Sciatic nerve (tissue), 2 donors: ENCODE data around the gene BTBD10. TPM values are rescaled to one million over a fixed set of nuclear protein-coding genes. Genes with fewer than 3 reads are reported as not detected.
A peak's percentile ranks its signal among the peaks of the same experiment; 100 is the strongest.
"Not testable (repeated sequence)": the region's sequence is repeated elsewhere in the genome, so short reads cannot be mapped to it uniquely, and the experiment has no call there.

Experiments
- ATAC-seq: fragments of 200-7000 bp; cut with Tn5 transposase; one replicate; pipeline ENCODE4 v1.9.1; 2020; ENCODE audit warnings: mild to moderate bottlenecking, moderate library complexity
- DNase-seq: peaks from one replicate; pipeline ENCODE4 v3.0.0-alpha.2; 2020; ENCODE audit warnings: low spot score
- intact Hi-C: fragments of 100-400 bp; cut with DNase I; formaldehyde crosslinking; loops from one replicate; pipeline ENCODE4 v1.14.2; 2022
- total RNA-seq: library from RNA; stranded (reverse); fragmentation: NEBNext Ultra II Directional; extraction: Animal tissue kit (Norgen Biotek cat#: 25700); gene quantifications from one replicate; pipeline ENCODE4 v1.2.1, GENCODE V29; 2021
- donor health status: DM: no; HTN: no; CAD: no.
- donor health status: DM: no; HTN: no; CAD: no.

The BTBD10 gene
- total RNA-seq, 1 donor from 2014 or later, result 34.9 TPM

DNA sequence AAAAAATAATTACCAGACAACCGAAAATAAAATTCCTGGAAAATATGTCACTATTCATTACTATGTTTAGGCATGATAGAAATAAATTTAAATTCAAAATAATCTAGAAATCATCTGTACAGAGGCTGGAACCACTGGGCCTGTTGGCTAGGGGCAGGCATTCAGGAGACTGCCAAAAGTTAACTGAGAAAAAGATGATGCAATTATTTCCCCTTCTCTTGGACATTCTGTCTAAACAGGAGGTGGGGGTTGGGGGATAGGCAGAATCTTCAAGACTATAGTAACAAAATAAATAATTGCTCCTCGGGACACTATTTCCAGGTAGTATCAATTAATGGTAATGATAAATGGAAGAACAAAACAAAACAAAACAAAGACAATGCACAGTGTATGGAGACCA lies 14.1 kb downstream of the BTBD10 start:
- ATAC-seq, result peak; percentile 87
- DNase-seq, result no peak
- intact Hi-C loops, result no loop called here

DNA sequence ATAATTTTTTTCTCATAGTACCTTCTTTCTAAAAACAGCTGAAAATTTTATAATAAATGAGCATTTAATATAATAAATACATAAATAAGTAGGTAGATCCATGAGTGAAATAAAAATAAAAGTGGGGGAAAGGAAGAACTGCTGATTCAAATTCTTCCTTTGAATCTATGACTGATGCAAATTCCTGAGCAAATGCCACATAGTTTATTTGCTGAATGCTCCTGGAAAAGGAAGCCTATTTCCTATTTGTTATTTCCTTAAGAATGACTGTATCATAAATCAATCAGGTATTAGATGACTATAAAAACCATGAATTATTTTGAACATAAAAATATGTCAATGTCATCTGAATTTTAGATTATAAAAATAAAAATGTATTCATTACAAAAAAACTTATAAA lies 16.6 kb downstream of the BTBD10 start:
- intact Hi-C loops, result no loop called here
- no peak for DNase-seq
- no peak for ATAC-seq

DNA sequence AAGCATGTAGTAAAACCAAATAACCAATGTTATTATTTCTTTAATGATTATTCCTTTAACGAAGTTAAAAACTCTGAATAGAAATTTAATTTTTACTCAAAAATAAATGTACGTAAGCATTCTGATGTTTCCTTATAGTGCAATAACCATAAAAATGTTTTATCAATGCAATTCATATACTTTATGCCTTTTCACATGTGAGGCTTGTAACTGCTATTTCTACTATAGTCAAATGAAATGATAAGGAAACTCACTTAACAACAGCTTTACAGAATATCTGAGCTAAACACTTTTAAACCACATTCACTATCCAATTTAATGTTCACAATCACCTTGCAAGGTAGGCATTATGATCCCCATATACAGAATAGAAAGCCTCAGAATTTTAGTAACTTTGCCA lies 17.4 kb downstream of the BTBD10 start:
- ATAC-seq (no peak), DNase-seq (no peak)
- intact Hi-C loops, result no loop called here

DNA sequence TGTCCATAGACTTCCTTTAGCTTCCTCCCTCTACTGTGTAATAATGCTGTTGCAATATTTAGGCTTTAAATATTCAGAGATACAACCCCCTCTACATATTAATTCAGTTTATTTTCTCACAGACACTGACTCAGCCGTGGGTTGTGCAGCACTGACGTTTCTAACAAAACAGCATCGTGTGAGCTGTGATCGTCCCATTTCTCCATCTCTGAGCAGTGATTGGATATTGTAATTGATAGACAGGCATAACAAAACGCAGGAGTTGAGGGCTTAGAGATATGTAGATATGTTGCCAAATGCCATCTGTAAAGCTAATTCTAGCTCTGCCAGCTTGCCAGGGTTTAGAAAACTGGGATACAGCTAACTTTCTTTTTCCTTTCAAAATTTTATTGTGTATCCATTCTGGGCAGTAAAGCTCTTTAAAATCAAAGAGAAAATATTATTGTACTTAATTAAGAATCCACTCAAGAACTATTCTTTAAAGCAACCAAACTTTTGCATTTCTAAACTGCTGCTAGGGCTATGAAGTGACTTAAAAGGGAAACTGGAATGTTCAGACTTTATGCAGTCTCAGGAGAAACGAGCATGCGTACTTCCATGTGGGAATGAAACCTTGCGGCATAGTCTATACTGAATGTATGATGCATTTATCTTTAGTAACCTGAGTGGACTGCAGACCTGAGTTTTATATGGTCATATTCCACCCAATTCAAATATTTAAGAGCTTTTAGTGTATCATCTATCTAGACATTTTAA lies 22.7 kb downstream of the BTBD10 start:
- intact Hi-C loops, result no loop called here
- ATAC-seq (peak; percentile 81), DNase-seq (no peak)

DNA sequence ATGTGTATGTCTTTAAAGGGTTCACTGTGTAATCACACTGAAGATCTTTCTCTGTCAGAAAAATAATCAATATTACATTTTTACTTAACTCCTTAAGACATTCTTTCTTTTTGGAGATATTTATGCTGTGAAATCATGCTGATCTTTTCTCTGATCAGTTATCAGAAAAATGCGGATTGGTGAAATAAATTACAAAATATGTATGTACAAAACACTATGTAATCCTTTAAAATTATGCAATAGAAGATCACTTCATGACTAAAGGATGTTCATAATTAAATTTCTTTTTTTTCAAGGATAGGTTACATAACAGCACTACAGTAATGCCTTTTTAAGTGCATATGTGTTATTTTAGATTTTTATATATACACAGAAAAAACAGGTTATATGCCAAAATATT lies 24.7 kb downstream of the BTBD10 start:
- no peak for ATAC-seq
- DNase-seq, result no peak
- intact Hi-C loops, result no loop called here

DNA sequence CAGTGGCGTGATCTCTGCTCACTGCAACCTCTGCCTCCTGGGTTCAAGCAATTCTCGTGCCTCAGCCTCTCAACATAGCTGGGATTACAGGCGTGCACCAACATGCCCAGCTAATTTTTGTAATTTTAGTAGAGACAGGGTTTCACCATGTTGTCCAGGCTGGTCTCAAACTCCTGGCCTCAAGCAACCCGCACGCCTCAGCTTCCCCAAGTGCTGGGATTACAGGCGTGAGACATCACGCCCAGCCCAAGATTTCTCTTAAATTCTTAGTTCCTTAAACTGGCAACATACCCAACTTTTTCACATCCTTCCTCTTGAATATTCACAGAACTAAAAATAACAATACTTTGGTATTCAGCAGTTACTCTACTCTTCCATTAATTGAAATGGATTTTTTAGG lies 26.2 kb downstream of the BTBD10 start:
- intact Hi-C loops, DNase-seq, ATAC-seq: not testable (repeated sequence)

DNA sequence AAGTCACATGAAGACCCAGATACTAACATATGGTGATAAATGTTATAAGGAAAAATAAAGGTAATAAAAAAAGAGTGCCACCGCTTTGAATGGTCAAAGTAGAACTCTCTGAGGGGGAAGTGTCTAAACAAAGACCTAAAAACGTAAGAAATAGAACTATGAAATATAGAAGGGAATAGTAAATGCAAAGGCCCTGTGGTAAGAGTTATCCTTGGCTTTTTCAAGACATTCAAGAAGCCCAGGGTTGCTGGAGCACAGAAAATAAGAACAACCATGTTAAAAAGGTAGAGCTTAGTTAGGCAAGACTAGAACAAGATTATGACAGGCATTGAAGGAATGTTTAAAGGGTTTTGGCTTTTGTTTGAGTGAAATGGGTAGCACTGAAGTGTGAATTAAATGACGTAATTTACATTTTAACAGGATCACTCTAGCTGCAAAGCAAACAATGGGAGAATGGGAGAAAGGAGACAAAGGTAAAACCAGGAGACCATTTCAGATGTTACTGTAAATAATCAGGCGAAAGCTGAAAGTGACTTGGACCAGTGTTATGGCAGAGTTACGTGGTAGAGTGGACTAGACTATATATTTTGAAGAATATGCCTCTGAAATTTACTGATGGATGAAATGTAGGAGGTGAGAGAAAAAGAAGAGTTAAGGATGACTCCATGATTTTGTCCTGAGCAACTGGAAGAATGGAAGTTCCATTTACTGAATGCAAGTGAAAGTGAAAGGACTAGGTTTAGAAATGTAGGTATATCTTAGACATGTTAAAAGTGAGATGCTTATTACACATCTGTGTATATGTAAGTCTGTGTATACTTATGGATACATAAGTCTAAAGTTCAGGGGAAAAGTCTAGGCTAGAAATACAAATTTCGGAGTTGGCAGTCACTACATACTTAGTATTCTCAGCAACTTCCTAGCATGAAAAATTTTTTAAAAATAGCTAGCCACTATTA lies 28.5 kb downstream of the BTBD10 start:
- intact Hi-C loops, result no loop called here
- DNase-seq (no peak), ATAC-seq (no peak)

DNA sequence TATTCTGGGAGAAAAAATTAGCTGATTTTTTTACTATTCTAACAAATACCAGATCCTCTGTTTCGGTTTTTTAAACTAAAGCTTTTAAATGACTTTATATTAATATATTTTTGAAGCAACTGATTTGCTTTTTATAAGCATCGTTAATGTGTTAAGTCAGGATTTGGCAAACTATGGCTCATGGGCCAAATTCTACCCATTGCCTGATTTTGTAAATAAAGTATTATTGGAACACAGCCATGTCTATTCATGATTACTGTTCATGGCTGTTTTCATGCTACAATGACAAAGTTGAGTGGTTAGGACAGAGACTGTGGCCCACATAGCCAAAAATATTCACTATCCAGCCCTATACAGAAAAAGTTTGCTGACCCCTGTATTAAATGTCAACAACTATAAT lies 29.6 kb downstream of the BTBD10 start:
- DNase-seq (no peak), ATAC-seq (no peak)
- intact Hi-C loops, result no loop called here

DNA sequence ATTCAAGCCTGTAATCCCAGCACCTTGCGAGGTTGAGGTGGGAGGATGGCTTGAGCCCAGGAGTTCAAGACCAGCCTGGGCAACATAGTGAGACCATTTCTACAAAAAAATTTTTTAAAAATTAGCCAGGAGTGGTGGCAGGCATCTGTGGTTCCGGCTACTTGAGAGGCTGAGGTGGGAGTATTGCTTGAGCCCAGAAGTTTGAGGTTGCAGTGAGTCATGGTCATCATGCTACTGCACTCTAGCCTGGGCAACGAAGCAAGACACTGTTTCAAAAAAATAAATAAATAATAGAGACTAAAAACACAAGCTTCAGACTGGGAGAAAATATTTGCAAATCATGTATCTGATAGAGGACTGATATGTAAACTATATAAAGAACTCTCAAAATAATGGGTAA lies 33.2 kb downstream of the BTBD10 start:
- intact Hi-C loops, result no loop called here
- ATAC-seq, result no peak
- no peak for DNase-seq

DNA sequence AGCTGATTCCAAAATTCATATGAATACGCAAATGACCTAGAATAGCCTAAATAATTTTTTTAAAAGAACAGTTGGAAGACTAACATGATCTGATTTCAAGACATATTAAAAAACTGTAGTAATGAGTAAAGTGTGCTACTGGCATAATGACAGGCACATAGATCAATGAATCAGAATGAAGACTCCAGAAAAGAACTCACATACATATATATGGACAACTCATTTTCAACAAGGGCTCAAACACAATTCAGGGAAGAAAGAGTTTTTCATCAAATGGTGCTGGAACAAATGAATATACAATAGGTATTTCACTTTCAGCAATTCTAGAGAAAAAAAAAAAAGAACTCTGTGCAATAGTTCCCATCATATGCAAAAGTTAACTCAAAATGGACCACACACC lies 33.7 kb downstream of the BTBD10 start:
- ATAC-seq (no peak), DNase-seq (no peak)
- intact Hi-C loops, result no loop called here

DNA sequence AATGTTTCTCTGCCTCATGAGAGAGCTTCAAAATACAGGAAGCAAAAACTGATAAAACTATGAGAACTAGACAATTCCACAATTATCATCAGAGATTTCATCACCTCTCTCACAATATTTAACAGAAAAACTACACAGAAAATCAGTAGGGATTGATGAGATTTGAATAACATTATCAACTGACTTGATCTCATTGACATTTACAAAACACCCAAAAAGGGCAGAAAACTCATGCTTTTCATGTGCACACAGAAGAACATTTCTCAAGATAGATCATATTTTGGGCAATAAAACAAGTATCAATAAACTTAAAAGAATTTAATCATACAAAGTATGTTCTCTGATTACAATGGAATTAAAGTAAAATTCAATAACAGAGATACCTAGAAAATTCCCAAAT lies 35.6 kb downstream of the BTBD10 start:
- intact Hi-C loops, result no loop called here
- no peak for DNase-seq
- ATAC-seq, result no peak

DNA sequence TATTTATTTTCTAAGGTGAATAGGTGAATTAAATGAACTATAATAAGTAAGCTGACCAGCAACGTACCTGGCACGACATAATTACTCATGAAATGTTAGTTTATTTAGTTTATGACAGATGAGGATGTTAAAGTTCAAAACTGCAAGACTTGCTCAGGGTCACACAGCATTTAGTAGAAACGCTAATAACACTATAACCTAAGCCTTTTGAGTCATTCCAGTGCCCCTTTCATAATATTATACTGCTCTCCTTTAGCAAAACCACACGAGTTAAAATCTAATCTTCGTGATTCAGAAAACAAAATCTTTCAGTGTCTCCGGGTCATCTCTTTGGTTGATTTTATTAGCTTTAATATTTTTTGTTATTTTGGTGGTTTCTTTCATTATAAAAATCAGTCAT lies 39.6 kb downstream of the BTBD10 start:
- intact Hi-C loops, result no loop called here
- DNase-seq (no peak), ATAC-seq (no peak)

DNA sequence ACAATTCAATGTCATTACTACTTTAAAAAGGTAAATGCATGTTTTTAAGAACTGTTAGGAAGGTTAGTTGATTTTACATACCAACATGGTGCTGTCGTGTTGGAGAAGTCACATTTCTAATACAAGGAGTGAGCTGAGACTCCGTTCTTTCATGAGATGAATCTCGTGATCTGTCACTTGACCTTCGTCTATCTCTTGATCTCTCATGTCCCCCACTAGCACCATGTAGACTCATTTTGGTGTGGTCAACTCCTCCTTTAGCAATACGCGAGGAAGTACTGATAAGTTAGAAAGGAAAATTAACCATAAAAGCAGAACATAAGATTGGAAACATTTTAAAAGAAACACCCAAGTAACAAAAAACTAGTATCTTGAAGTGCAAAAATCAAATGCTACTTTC lies 41.5 kb downstream of the BTBD10 start:
- no peak for ATAC-seq
- DNase-seq, result no peak

DNA sequence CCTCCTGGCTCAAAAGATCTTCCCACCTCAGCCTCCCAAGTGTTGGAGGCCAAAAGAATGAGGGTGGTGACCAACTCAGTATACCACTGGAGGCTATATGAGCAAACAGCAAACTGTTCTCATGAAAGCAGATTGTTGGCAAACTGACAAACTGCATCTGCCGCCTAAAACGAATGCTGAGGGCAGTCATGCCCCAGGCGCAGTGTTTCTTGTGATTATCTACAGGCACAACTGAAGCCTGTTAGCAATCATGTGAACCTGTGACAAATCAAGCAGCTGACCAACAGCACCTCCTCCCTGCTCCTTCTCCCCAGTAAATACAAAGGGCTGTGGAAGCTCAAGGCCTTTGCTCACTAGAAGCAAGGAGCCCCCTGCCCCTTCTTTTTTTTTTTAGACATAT lies 47.8 kb downstream of the BTBD10 start:
- DNase-seq, result no peak
- no peak for ATAC-seq
- intact Hi-C loops, result no loop called here

More for the DNA sequence above, 41.5 kb downstream of the BTBD10 start:
- intact Hi-C loops, result no loop called here

DNA sequence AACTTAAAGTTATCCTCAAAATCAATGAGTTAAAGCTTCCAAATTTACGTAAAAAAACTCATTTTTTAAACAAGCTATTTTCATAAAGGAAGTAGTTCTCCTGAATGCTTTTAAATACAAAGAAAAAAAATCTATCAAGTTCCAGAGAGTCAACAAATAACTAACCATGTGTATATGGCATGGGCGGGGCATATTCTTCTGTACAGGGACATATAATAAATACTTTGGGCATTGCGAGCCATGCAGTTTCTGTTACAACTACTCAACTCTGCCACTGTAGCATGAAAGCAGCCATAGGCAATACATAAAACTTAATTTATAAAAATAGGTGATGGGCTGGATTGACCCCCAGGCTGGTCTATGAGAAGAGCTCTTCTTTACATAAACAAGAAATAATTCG lies 57.8 kb downstream of the BTBD10 start:
- no peak for DNase-seq
- intact Hi-C loops, result no loop called here
- ATAC-seq, result no peak

DNA sequence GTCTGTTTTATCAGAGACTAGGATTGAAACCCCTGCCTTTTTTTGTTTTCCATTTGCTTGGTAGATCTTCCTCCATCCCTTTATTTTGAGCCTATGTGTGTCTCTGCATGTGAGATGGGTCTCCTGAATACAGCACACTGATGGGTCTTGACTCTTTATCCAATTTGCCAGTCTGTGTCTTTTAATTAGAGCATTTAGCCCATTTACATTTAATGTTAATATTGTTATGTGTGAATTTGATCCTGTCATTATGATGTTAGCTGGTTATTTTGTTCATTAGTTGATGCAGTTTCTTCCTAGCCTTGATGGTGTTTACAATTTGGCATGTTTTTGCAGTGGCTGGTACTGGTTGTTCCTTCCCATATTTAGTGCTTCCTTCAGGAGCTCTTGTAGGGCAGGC lies 64.7 kb downstream of the BTBD10 start:
- ATAC-seq, intact Hi-C loops, DNase-seq: not testable (repeated sequence)

DNA sequence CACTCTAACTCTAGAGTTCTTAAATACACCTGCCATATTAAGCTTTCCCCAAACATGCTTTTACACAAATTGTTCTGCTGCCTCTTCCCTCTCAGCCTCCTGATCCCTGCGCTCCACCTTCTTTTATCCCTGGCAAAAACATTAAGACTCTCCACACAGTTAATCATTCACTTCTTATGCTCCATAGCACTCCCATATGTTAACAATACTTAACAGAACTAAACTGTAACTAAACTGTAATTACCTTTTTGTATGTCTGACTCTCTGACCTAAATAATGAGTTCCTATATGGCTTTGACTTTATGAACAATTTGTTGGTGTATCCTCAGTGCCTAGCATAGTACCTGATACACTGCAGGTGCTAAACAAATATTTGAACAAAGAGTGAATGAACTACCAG lies 71.8 kb downstream of the BTBD10 start:
- no peak for ATAC-seq
- intact Hi-C loops, result no loop called here
- DNase-seq, result no peak

DNA sequence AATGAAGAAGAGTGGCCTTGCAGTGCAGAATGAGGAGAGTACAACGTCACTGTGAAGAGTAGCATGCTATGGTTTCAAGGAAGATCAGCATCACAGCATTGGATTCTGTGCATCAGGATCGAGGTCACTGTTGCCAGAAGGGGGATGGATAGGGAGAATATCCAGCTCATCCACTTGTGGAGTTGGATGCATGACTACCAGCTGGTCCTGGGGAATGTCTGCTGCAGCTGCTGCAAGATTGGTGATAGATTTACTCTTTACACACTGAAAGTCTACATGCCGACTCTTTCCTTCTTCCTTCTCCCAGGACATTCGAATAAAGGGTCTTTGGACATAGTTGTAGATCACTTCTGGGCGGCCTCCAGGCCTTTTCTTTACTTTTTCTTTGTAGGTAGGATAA lies 74.3 kb downstream of the BTBD10 start:
- intact Hi-C loops, result no loop called here
- ATAC-seq (no peak), DNase-seq (no peak)

DNA sequence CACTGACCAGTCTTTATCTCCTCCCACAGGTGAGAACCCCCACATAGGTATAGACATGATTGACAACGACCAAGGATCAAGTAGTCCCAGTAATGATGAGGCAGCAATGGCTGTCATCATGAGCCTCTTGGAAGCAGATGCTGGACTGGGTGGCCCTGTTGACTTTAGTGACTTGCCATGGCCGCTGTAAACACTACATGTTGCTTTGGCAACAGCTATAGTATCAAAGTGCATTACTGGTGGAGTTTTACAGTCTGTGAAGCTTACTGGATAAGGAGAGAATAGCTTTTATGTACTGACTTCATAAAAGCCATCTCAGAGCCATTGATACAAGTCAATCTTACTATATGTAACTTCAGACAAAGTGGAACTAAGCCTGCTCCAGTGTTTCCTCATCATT lies 76.5 kb downstream of the BTBD10 start:
- no peak for DNase-seq
- intact Hi-C loops, result no loop called here
- ATAC-seq, result no peak

DNA sequence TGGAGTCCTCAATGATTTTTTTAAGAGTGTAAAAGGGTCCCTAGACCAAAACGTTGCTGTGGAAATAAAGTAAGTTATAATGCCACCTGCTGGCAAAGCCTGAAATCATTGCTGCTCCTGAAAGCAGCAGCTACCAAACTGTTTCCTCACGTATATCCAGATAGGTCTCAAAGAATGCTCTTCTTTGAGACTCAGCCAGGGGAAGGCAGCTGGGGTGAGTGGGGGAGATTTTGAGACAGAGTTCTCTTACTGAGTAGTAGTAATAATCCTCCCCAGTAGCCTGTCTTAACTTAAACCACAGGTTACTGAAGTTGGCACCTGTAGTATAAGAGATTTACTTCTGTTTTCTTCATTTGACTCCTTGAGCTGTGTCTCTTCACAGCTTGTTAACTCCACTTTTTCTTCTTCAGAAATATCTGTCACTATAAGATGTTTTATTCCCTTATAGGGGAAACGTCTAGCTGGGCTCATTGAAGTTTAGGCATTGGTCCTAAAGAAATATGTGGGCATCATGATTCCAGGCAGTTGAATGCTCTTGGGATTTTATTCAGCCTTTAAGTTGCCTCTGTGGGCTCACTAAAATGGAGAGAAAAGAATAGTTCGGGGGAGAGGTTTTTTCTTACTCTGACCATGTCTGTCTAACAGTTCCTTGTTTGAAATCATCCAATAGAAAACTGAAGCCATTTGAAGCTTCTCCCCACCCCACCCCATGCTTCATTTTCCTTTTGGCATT lies 77.9 kb downstream of the BTBD10 start:
- ATAC-seq, result peak; percentile 42
- no peak for DNase-seq
- intact Hi-C loops, result no loop called here
